GM19372 (cell line): ENCODE data around the gene USP3.

ENCODE experiments used
- ATAC-seq: cut with Tn5 transposase; IDR thresholded peaks from one replicate; pipeline ENCODE4 v1.9.1; 2021; ENCODE audit warnings: mild to moderate bottlenecking, low read depth, moderate library complexity; ENCODE audit not compliant: unreplicated experiment

Gene USP3

GRCh38 chr15:63504247-63504978 lies at the start of gene USP3:
TSS of gene USP3 (plus strand) at chr15:63504593. CDS start at chr15:63504740, 147 bp downstream.
- peak; percentile 44 for ATAC-seq

- ATAC-seq: no peak
Observed at GRCh38 chr15:63456258-63456657, 48.1 kb upstream of the USP3 start.

GRCh38 chr15:63457379-63457778 lies 47.0 kb upstream of the USP3 start:
- ATAC-seq: no peak

- no peak for ATAC-seq
Observed at GRCh38 chr15:63458026-63458425, 46.4 kb upstream of the USP3 start.

GRCh38 chr15:63458794-63459395 lies 45.5 kb upstream of the USP3 start:
- ATAC-seq: no peak

- ATAC-seq: no peak
Observed at GRCh38 chr15:63460210-63461155, 43.9 kb upstream of the USP3 start.

GRCh38 chr15:63461230-63461985 lies 43.0 kb upstream of the USP3 start:
- ATAC-seq: no peak

- ATAC-seq: no peak
Observed at GRCh38 chr15:63462088-63462487, 42.3 kb upstream of the USP3 start.

- ATAC-seq: no peak
Observed at GRCh38 chr15:63463036-63463435, 41.4 kb upstream of the USP3 start.

GRCh38 chr15:63463793-63464192 lies 40.6 kb upstream of the USP3 start:
- no peak for ATAC-seq

GRCh38 chr15:63465104-63465503 lies 39.3 kb upstream of the USP3 start:
- no peak for ATAC-seq

- no peak for ATAC-seq
Observed at GRCh38 chr15:63466378-63467192, 37.8 kb upstream of the USP3 start.

- ATAC-seq: no peak
Observed at GRCh38 chr15:63469190-63469589, 35.2 kb upstream of the USP3 start.

GRCh38 chr15:63469984-63470383 lies 34.4 kb upstream of the USP3 start:
- ATAC-seq: no peak

- no peak for ATAC-seq
Observed at GRCh38 chr15:63473007-63473748, 31.2 kb upstream of the USP3 start.

GRCh38 chr15:63473749-63473998 lies 30.7 kb upstream of the USP3 start:
- ATAC-seq: peak; percentile 19

- ATAC-seq: peak; percentile 53
Observed at GRCh38 chr15:63473999-63474809, 30.2 kb upstream of the USP3 start.

- ATAC-seq: peak; percentile 62
Observed at GRCh38 chr15:63474810-63475316, 29.5 kb upstream of the USP3 start.
